ENCODE results near the gene ZNRF1.
A peak's percentile ranks its signal among the peaks of the same experiment; 100 is the strongest.
"Not testable (repeated sequence)": the region's sequence is repeated elsewhere in the genome, so short reads cannot be mapped to it uniquely, and the experiment has no call there.

Gene ZNRF1

GRCh38 chr16:75012380-75013081 lies 13.7 kb downstream of the ZNRF1 start:
- WGBS = 78% methylated on average over 8 of the region's 8 CpGs
- Histone ChIP-seq H3K27ac (ENCODE audit: low read length, poor library complexity, severe bottlenecking) (peak overlapping the region; percentile 65), H3K36me3 (ENCODE audit: control insufficient read depth in 1 of 2, insufficient read depth in 2 of 2, low read depth in 1 of 2, low read length in 2 of 2) (no peaks in the 10 kb centered on the region), H4K8ac (ENCODE audit: low read length) (peak overlapping the region; percentile 39), H3K4me2 (ENCODE audit: low read length, poor library complexity, severe bottlenecking) (no peak overlapping the region), H2BK12ac (ENCODE audit: low read length in 2 of 2) (peak overlapping the region in 1 of 2 experiments; percentile 15), H3K4ac (ENCODE audit: low read depth in 1 of 2, low read length in 2 of 2) (peak overlapping the region in 1 of 2 experiments; percentile 15), H3K14ac (ENCODE audit: low read length in 2 of 2) (no peak overlapping the region), H3K18ac (ENCODE audit: low read depth in 1 of 2, low read length in 2 of 2) (peak overlapping the region in 1 of 2 experiments; percentile 33), H3K27me3 (ENCODE audit: control insufficient read depth in 1 of 2, insufficient read depth in 1 of 2, low read length in 2 of 2) (no peaks in the 10 kb centered on the region), H3K4me1 (ENCODE audit: control insufficient read depth, insufficient read depth, low read depth, low read length) (peaks cover 5% of the 10 kb centered on the region), H3K23ac (ENCODE audit: low read length in 2 of 2) (no peak overlapping the region), H2BK120ac (ENCODE audit: low read depth, low read length) (no peak overlapping the region), H2BK5ac (ENCODE audit: low read depth, low read length, poor library complexity, severe bottlenecking) (no peak overlapping the region), H2AFZ (ENCODE audit: low read depth, low read length) (no peak overlapping the region), H3K9ac (ENCODE audit: low read length) (peak overlapping the region; percentile 81), H2BK15ac (ENCODE audit: low read depth, poor library complexity, severe bottlenecking) (no peak overlapping the region), H3K9me3 (ENCODE audit: control insufficient read depth, low read length) (no peaks in the 10 kb centered on the region), H3K4me3 (ENCODE audit: insufficient read depth in 1 of 2, low read depth in 1 of 2, low read length in 2 of 2) (peak overlapping the region in 1 of 2 experiments; percentile 52), H4K91ac (ENCODE audit: low read length) (no peak overlapping the region), H3K79me1 (replicated peaks; ENCODE audit: low read length, poor library complexity, severe bottlenecking) (peaks cover 10% of the 10 kb centered on the region), H2AK5ac (ENCODE audit: low read length, severe bottlenecking) (peak overlapping the region; percentile 3)
- no peak for DNase-seq

DNA sequence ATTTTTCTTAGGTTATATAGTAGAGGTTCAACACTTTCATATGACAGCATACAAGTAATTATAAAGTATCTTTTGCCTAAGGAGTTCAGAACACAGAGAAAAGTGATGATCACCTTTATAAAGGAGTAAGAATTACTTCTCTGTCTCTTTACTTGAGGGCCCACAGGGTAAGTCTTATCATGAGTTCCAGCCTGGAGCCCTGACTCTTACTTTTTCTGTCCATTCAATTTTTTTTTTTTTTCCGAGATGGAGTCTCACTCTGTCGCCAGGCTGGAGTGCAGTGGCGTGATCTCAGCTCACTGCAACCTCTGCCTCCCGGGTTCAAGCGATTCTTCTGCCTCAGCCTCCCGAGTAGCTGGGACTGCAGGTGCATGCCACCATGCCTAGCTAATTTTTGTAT lies 14.3 kb downstream of the ZNRF1 start:
- not testable (repeated sequence) for H3K27me3 ChIP-seq (ENCODE audit: control insufficient read depth in 1 of 2, insufficient read depth in 1 of 2, low read length in 2 of 2); H3K36me3 ChIP-seq (ENCODE audit: control insufficient read depth in 1 of 2, insufficient read depth in 2 of 2, low read depth in 1 of 2, low read length in 2 of 2); H2BK15ac ChIP-seq (ENCODE audit: low read depth, poor library complexity, severe bottlenecking); H3K27ac ChIP-seq (ENCODE audit: low read length, poor library complexity, severe bottlenecking); H3K23ac ChIP-seq (ENCODE audit: low read length in 2 of 2); H3K9me3 ChIP-seq (ENCODE audit: control insufficient read depth, low read length); H4K91ac ChIP-seq (ENCODE audit: low read length); H2BK120ac ChIP-seq (ENCODE audit: low read depth, low read length); H3K4ac ChIP-seq (ENCODE audit: low read depth in 1 of 2, low read length in 2 of 2); H3K18ac ChIP-seq (ENCODE audit: low read depth in 1 of 2, low read length in 2 of 2); H2AFZ ChIP-seq (ENCODE audit: low read depth, low read length); H4K8ac ChIP-seq (ENCODE audit: low read length); H3K14ac ChIP-seq (ENCODE audit: low read length in 2 of 2); H2BK5ac ChIP-seq (ENCODE audit: low read depth, low read length, poor library complexity, severe bottlenecking); H2AK5ac ChIP-seq (ENCODE audit: low read length, severe bottlenecking); H3K4me1 ChIP-seq (ENCODE audit: control insufficient read depth, insufficient read depth, low read depth, low read length); DNase-seq; H3K4me2 ChIP-seq (ENCODE audit: low read length, poor library complexity, severe bottlenecking); H2BK12ac ChIP-seq (ENCODE audit: low read length in 2 of 2); H3K4me3 ChIP-seq (ENCODE audit: insufficient read depth in 1 of 2, low read depth in 1 of 2, low read length in 2 of 2)
- Histone ChIP-seq H3K79me1 (replicated peaks; ENCODE audit: low read length, poor library complexity, severe bottlenecking) (peaks cover 13% of the 10 kb centered on the region), H3K9ac (ENCODE audit: low read length) (peak overlapping the region; percentile 81)
- WGBS = 98% methylated on average over 6 of the region's 6 CpGs

DNA sequence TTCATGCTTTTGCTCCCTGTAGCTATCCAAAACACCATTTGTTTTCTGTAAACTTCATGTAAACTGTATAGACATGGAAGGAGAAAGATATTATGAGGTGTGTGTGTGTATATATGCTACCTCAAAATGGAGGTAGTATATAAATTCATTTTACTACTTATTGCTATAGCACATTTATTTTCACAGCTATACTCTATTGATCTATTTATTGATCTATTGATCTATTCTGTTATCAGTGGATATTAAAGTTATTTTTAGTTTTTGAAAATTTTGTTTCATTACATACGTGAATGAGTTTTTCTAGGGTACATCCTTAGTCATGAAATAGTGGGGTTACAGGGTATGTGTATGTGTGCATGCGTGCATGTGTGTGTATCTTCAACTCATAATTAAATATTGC lies 15.5 kb downstream of the ZNRF1 start:
- H3K27me3 ChIP-seq (ENCODE audit: control insufficient read depth in 1 of 2, insufficient read depth in 1 of 2, low read length in 2 of 2) = no peaks in the 10 kb centered on the region
- H3K14ac ChIP-seq (ENCODE audit: low read length in 2 of 2) = no peak overlapping the region
- no peak for DNase-seq
- H2AFZ ChIP-seq (ENCODE audit: low read depth, low read length) = no peak overlapping the region
- no peaks in the 10 kb centered on the region for H3K36me3 ChIP-seq (ENCODE audit: control insufficient read depth in 1 of 2, insufficient read depth in 2 of 2, low read depth in 1 of 2, low read length in 2 of 2)
- H3K9me3 ChIP-seq (ENCODE audit: control insufficient read depth, low read length) = no peaks in the 10 kb centered on the region
- no peak overlapping the region for H2BK15ac ChIP-seq (ENCODE audit: low read depth, poor library complexity, severe bottlenecking)
- peaks cover 7% of the 10 kb centered on the region for H3K4me1 ChIP-seq (ENCODE audit: control insufficient read depth, insufficient read depth, low read depth, low read length)
- no peak overlapping the region for H3K4me2 ChIP-seq (ENCODE audit: low read length, poor library complexity, severe bottlenecking)
- H3K18ac ChIP-seq (ENCODE audit: low read depth in 1 of 2, low read length in 2 of 2) = no peak overlapping the region
- no peak overlapping the region for H3K4ac ChIP-seq (ENCODE audit: low read depth in 1 of 2, low read length in 2 of 2)
- H3K27ac ChIP-seq (ENCODE audit: low read length, poor library complexity, severe bottlenecking) = no peak overlapping the region
- no peak overlapping the region for H3K4me3 ChIP-seq (ENCODE audit: insufficient read depth in 1 of 2, low read depth in 1 of 2, low read length in 2 of 2)
- H2BK120ac ChIP-seq (ENCODE audit: low read depth, low read length) = no peak overlapping the region
- no peak overlapping the region for H4K91ac ChIP-seq (ENCODE audit: low read length)
- no peak overlapping the region for H4K8ac ChIP-seq (ENCODE audit: low read length)
- no peak overlapping the region for H2BK5ac ChIP-seq (ENCODE audit: low read depth, low read length, poor library complexity, severe bottlenecking)
- H3K9ac ChIP-seq (ENCODE audit: low read length) = no peak overlapping the region
- no peak overlapping the region for H2BK12ac ChIP-seq (ENCODE audit: low read length in 2 of 2)
- no peak overlapping the region for H2AK5ac ChIP-seq (ENCODE audit: low read length, severe bottlenecking)
- no peak overlapping the region for H3K23ac ChIP-seq (ENCODE audit: low read length in 2 of 2)
- WGBS = no CpG with 5 or more reads among the region's 2 CpGs
- peaks cover 13% of the 10 kb centered on the region for H3K79me1 ChIP-seq (replicated peaks; ENCODE audit: low read length, poor library complexity, severe bottlenecking)

DNA sequence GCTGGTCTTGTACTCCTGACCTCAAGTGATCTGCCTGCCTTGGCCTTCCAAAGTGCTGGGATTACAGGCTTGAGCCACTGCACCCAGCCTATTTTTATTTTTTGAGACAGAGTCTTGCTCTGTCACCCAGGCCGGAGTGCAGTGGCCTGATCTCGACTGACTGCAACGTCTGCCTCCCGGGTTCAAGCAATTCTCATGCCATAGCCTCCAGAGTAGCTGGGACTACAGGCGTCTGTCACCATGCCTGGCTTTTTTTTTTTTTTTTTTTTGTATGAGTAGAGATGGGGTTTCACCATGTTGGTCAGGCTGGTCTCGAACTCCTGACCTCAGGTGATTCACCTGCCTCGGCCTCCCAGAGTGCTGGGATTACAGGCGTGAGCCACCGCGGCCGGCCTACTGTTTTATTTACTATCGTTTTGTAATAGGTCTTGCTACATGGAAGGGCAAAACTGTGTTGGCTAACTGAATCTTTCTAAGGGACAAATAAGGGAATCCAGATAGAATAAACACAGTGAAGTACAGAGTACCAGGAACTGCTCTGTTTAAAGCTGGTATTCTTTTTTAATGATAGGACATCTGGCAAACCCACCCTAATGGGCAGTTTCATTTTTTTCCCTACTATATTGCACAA lies 17.7 kb downstream of the ZNRF1 start:
- H2BK120ac ChIP-seq (ENCODE audit: low read depth, low read length); H3K36me3 ChIP-seq (ENCODE audit: control insufficient read depth in 1 of 2, insufficient read depth in 2 of 2, low read depth in 1 of 2, low read length in 2 of 2); H3K27ac ChIP-seq (ENCODE audit: low read length, poor library complexity, severe bottlenecking); H2AFZ ChIP-seq (ENCODE audit: low read depth, low read length); DNase-seq; H2BK5ac ChIP-seq (ENCODE audit: low read depth, low read length, poor library complexity, severe bottlenecking); H3K14ac ChIP-seq (ENCODE audit: low read length in 2 of 2); H2BK12ac ChIP-seq (ENCODE audit: low read length in 2 of 2); H3K23ac ChIP-seq (ENCODE audit: low read length in 2 of 2); H2AK5ac ChIP-seq (ENCODE audit: low read length, severe bottlenecking); H3K9me3 ChIP-seq (ENCODE audit: control insufficient read depth, low read length); H3K4me3 ChIP-seq (ENCODE audit: insufficient read depth in 1 of 2, low read depth in 1 of 2, low read length in 2 of 2); H3K4ac ChIP-seq (ENCODE audit: low read depth in 1 of 2, low read length in 2 of 2); H3K18ac ChIP-seq (ENCODE audit: low read depth in 1 of 2, low read length in 2 of 2); H3K4me1 ChIP-seq (ENCODE audit: control insufficient read depth, insufficient read depth, low read depth, low read length); H2BK15ac ChIP-seq (ENCODE audit: low read depth, poor library complexity, severe bottlenecking); H3K4me2 ChIP-seq (ENCODE audit: low read length, poor library complexity, severe bottlenecking); H4K8ac ChIP-seq (ENCODE audit: low read length); H3K27me3 ChIP-seq (ENCODE audit: control insufficient read depth in 1 of 2, insufficient read depth in 1 of 2, low read length in 2 of 2); H3K9ac ChIP-seq (ENCODE audit: low read length); H4K91ac ChIP-seq (ENCODE audit: low read length): not testable (repeated sequence)
- WGBS = 94% methylated on average over 12 of the region's 12 CpGs
- H3K79me1 ChIP-seq (replicated peaks; ENCODE audit: low read length, poor library complexity, severe bottlenecking) = peaks cover 15% of the 10 kb centered on the region
